GM21717 (cell line): ENCODE data around the gene HMGB2.

Experiments
- ATAC-seq: cut with Tn5 transposase; IDR thresholded peaks from one replicate; pipeline ENCODE4 v1.9.1; 2021; ENCODE audit warnings: mild to moderate bottlenecking, moderate library complexity; ENCODE audit not compliant: unreplicated experiment

Gene HMGB2

DNA sequence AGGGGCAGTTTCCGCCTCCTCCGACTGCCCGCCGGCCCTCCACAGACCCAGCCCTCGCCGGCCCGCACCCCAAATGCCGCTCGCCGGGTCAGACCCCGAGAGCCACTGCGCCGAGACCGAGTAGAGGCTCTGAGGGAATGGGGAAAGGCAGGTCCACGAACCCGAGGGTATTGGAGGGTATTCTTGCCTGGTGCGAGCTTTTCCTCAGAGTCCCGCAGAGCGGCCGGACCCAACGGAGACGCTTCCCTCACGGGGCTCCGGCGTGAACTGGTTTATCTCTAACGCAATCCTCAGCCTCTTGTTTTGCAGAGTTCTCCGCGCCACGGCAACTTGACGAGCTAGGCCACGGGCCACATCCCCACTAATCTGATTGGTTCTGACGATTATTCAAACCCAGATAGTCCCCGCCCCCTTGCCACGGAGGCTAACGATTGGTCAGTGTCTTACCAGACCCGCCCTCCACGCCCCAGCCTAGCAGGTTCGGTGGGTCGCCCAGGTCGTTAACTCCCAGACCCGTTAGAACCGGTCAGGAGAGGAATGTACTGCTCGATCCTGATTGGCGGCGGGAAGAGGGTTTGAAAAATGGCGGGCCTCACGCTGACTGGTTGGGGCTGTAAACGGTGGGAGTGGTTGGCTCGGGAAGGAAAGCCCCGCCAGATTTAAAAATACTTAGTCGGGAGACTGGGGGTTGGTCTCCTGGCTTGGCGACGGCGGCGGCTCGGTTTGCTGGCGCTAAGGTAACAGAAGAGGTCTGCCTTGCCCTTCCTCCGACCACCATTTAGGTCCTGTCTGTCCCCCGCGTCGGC is at the start of gene HMGB2:
HMGB2 (minus strand) TSS at position 274 of the 806 bp plus-strand sequence. CDS start 709 bp downstream, outside the sequence.
- ATAC-seq = peak; percentile 95

- no peak for ATAC-seq
Observed at GRCh38 chr4:173382349-173382748, 48.2 kb upstream of the HMGB2 start.

GRCh38 chr4:173381610-173382009 is 47.5 kb upstream of the HMGB2 start:
- ATAC-seq = no peak

GRCh38 chr4:173380987-173381386 is 46.8 kb upstream of the HMGB2 start:
- no peak for ATAC-seq

DNA sequence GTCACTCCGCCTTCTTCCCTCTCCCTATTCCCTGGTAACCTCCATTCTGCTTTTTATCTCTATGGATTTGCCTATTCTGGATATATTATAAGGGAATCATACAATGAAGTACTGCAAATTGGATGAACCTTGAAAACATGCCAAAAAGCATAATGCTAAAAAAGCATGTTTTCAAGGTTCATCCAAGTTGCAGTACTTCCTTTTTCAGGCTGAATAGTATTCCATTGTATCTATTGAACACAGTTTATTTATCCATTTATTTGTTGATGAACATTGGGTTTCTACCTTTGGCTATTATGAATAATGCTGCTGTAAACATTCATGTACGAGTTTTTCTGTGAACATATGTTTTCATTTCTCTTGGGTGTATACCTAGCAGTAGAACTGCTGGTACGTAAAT is 45.8 kb upstream of the HMGB2 start:
- no peak for ATAC-seq

- ATAC-seq = no peak
Observed at GRCh38 chr4:173374588-173374987, 40.4 kb upstream of the HMGB2 start.

DNA sequence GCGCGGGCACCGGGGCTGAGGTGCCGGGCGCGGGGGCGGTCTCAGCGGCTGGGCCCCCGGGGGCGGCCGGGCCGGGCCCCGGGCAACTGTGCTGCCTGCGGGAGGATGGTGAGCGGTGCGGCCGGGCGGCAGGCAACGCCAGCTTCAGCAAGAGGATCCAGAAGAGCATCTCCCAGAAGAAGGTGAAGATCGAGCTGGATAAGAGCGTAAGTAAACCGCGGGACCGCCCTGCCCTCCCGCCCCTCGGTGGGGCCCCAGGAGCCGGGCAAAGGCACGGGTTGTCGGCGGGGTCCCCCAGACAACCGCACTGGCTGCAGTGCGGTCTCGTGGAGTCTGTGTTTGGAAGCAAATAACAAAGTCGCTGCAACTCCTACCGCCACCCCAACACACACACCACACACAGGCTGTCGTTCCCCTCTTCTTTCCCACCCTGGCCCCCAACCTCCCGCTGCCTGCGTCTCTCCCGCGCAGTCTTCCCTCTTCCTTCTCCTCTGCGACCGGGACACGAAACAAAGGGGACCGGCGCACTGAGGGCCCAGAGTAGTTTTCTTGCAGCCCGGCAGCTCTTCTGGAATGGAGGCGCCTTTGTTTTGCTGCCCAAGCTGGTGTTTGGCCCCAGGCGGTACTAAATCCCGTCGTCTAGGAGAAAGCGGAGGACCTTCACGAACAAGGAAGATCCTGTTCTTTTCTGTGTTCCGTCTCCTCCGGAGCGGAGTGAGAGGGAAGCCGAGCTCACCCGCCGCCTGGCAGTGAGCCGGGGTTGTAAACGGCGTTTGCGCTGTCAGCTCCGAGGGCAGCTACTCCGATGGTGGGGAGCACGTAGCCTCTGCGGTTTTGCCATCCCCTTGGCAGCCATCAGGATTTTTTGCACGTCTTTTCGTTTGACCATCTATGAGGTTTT is 37.4 kb upstream of the HMGB2 start:
- peak; percentile 21 for ATAC-seq

DNA sequence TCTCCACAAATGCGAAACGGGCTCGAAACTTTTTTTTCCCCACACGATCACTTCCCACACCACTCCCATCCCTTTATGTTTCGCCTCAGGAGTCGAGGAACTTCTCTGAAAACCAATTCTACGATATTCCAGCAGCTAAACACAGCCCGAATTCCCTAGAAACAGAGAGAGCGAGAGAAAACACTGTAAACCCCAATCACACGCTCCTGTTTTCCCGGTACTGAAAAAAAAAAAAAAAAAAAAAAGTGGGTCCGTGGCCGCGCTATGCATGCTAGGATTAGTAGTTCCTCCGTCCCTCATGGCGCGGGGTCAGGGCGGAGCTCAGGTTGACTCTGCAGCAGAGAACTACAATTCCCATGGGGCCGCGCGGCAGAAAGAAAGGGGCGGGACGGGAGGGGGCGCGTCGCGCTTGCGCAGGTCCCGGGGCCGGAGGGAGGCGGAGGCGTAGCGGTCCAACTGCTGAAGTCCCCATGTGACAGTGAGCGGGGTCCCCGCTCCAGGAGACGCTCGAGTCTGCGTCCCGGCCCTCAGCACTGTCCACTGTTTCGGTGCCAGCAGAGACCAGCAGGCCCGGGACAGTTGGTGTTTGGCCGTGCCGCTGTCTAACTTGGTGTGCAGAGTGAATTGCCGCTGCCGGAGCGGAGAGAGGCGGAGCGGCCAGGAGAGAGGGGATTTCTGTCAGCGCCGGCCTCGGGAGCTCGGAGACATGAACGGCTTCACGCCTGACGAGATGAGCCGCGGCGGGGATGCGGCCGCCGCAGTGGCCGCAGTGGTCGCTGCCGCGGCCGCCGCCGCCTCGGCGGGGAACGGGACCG is 36.5 kb upstream of the HMGB2 start, which contains the start of gene SAP30:
SAP30 (plus strand) TSS at position 478 of the 815 bp plus-strand sequence; CDS start at position 707, 229 bp downstream.
- peak; percentile 74 for ATAC-seq

GRCh38 chr4:173370130-173370476 is 35.9 kb upstream of the HMGB2 start:
- peak; percentile 7 for ATAC-seq

DNA sequence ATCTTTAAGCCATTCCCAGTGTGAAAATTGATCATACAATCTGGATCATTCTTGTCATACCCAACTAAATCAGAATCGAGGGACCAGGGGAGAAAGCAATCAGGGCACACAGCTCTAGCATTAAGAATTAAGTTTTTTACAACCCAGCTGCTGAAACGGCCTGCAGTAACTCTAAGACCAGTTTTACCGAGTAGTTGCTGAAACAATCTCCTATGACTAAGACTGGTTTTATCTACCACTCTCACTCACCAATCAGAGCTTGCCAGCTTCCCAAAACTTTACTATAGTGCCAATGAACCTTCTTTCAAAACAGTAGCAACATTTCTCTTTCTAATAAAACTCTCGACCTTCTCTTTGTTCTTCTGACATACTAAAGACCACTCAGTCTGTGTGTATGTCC is 33.8 kb upstream of the HMGB2 start:
- no peak for ATAC-seq

DNA sequence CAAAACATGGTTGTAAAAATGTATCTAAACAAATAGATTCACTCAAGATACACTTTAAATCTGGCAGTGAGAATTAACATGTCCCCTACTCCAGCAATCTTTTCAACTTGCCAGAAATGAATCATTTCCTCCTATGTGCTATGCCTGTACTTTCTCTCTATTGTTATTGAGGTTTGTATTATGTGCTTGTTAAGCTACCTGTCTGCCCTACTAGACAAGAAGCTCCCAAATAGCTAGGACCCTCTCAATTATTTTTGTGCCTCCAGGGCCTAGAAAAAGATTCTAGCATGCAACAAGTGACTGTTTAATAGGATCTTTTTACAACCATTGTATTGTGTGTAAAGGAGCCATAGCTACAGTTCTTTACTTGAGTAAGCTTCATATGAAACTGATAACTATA is 33.1 kb upstream of the HMGB2 start:
- no peak for ATAC-seq

- ATAC-seq = no peak
Observed at GRCh38 chr4:173365359-173365996, 31.3 kb upstream of the HMGB2 start.

DNA sequence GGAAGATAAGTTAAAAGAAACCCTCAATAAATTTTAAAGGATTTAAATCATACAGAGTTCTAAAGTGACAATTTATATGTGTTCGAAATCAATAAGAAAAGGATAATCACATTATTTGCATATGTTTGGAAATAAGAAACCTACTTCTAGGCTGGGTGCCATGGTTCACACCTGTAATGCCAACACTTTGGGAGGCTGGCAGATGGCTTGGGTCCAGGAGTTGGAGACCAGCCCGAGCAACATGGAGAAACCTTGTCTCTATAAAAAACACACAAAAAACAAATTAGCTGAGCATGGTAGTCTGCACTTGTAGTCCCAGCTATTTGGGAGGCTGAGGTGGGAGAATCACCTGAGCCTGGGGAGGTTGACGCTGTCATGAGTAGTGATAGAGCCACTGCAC is 28.5 kb upstream of the HMGB2 start:
- no peak for ATAC-seq

- no peak for ATAC-seq
Observed at GRCh38 chr4:173360587-173361221, 26.5 kb upstream of the HMGB2 start.

DNA sequence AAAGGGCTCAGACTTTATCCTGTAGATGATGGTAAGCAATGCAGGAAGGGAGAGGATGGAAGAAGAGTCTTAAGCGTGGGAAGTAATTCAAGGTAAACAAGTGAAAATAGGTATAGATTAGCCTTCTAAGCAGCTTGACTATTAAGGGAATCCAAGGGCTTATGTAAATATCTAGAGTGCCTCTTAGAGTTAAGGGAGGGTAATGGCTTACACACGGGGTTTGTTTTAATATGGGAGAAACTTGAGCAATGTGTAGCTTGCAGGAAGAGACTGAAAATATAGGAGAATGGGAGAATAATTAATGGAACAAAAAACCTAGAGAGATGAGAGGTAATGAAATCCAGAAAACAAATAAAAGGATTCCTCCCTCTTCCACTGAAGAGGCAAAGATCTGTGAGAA is 23.8 kb upstream of the HMGB2 start:
- no peak for ATAC-seq

- no peak for ATAC-seq
Observed at GRCh38 chr4:173347467-173347866, 13.3 kb upstream of the HMGB2 start.

DNA sequence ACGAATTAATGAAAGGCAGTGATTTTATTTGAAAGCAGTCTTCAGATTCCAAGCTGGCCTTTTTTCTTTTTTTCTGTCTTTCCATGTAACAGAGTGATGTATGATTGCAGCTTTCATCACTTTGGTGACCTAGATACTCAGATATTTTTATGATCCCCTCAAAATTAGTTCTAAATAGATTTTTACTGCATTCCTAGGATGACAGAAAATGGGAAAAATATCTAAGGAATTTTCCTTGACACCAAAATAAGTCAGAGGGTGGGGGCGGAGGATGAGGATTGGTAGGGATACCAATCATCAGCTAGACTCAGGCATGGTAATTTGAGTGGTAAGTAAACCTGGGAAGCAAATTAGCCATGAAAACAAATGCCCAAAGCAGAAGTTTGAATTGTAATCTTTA is 11.9 kb upstream of the HMGB2 start:
- no peak for ATAC-seq

GRCh38 chr4:173345648-173346047 is 11.5 kb upstream of the HMGB2 start:
- ATAC-seq = no peak

- no peak for ATAC-seq
Observed at GRCh38 chr4:173343832-173344397, 9.8 kb upstream of the HMGB2 start.

DNA sequence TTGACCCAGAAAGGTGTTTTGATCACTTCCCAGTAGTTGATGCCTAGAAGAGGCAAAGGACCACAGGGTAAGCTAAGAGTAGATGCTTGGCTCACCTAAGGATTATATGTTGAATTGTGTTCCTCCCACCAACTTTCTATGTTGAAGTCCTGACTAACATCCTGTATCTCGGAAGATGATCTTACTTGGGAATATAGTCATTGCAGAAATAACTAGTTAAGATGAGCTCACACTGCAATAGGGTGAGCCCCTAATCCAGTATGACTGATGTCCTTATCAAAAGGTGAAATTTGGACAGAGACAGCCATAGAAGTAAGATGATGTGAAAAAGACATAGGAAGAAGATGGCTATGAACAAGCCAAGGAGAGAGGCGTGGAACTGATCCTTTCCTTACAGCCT is 3.3 kb upstream of the HMGB2 start:
- ATAC-seq = no peak
